Peyer's patch (tissue), 4 donors: Measurements from ENCODE around the gene KCMF1.

Experiments
- POLR2A ChIP-seq, 2 donors: fragments of 450-650 bp; IDR thresholded peaks; one replicate each; pipeline ENCODE4 v1.5.1; 2017; ENCODE audit warnings: antibody characterized with exemption in 2 of 2, mild to moderate bottlenecking in 2 of 2, moderate library complexity in 2 of 2
- TF ChIP-seq, protein P1 (sequence below), 6 experiments: fragments of 450-650 bp in 4 of 6; fragments of 200-600 bp in 2 of 6; sonication (generic) in 1 of 6; IDR thresholded peaks; one replicate each; pipeline ENCODE4 v1.5.1; 2017 to 2019; ENCODE audit warnings: antibody characterized with exemption in 6 of 6, mild to moderate bottlenecking in 3 of 6, moderate library complexity in 1 of 6

DNA sequence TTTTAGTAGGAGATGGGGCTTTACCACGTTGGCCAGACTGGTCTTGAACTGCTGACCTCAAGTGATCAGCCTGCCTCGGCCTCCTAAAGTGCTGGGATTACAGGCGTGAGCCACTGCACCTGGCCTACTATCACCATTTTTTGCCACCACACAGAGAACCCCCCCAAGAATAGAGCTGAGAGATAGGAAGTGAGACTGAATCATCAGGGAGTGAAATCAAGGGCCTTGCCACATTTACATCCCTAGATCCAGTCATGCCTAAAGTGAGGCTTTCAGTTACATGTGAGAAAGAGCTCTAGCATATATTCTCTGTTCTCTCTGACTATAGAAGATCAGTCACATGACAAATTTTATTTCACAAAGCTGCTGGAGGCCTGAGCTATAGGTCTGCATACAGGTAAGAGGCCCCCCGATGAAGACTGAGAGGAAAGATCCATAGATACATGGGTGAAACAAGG, 28.0 kb upstream of the KCMF1 start:
- TF ChIP-seq POLR2A (IDR thresholded peaks at IDR 0.05), result no peak
- TF ChIP-seq, protein P1, sequence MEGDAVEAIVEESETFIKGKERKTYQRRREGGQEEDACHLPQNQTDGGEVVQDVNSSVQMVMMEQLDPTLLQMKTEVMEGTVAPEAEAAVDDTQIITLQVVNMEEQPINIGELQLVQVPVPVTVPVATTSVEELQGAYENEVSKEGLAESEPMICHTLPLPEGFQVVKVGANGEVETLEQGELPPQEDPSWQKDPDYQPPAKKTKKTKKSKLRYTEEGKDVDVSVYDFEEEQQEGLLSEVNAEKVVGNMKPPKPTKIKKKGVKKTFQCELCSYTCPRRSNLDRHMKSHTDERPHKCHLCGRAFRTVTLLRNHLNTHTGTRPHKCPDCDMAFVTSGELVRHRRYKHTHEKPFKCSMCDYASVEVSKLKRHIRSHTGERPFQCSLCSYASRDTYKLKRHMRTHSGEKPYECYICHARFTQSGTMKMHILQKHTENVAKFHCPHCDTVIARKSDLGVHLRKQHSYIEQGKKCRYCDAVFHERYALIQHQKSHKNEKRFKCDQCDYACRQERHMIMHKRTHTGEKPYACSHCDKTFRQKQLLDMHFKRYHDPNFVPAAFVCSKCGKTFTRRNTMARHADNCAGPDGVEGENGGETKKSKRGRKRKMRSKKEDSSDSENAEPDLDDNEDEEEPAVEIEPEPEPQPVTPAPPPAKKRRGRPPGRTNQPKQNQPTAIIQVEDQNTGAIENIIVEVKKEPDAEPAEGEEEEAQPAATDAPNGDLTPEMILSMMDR (IDR thresholded peaks at IDR 0.05), result no peak
